ENCODE data around the gene PGAP2.

The PGAP2 gene

GRCh38 chr11:3835751-3836150 lies 27.4 kb downstream of the PGAP2 start:
- ChIA-PET CTCF (interaction anchor here (1.0 to 19.0 kb wide), 9 partner anchors 14 to 237 kb away, joined by 3 to 314 read pairs (median 7); partner anchors contain the start of genes PGAP2, RHOG and STIM1), POLR2A (no interaction called here)
- WGBS (ENCODE audit: insufficient coverage) = 52% methylated on average over 3 of the region's 4 CpGs
- Histone ChIP-seq H3K4me3 (ENCODE audit: control insufficient read depth in 1 of 7, extremely low read depth in 1 of 7, insufficient read depth in 4 of 7, low read depth in 2 of 7, low read length in 6 of 7) (peak overlapping the region in 5 of 7 experiments; percentile 21 to 65 (median 50)), H3K27me3 (replicated peaks in 2 of 5; ENCODE audit: control insufficient read depth in 4 of 5, insufficient read depth in 5 of 5, low read length in 4 of 5) (no peaks in the 10 kb centered on the region), H3K36me3 (ENCODE audit: control insufficient read depth in 4 of 4, insufficient read depth in 4 of 4, low read length in 3 of 4) (peaks cover 0 to 49% (median 1%) of the 10 kb centered on the region in 4 experiments), H3K4me1 (ENCODE audit: control extremely low read depth in 1 of 4, control insufficient read depth in 4 of 4, insufficient read depth in 4 of 4, low read length in 3 of 4) (peaks cover 53 to 93% (median 92%) of the 10 kb centered on the region in 4 experiments), H3K9me3 (ENCODE audit: control extremely low read depth in 1 of 5, control insufficient read depth in 4 of 5, insufficient read depth in 2 of 5, low read depth in 1 of 5, low read length in 4 of 5) (no peaks in the 10 kb centered on the region), H3K27ac (ENCODE audit: insufficient read depth in 1 of 2, low read depth in 1 of 2, low read length in 2 of 2, poor library complexity in 1 of 2, severe bottlenecking in 2 of 2) (peak overlapping the region; percentile 58 to 77)
- DNase-seq = no peak

GRCh38 chr11:3836903-3837302 lies 28.5 kb downstream of the PGAP2 start:
- ChIA-PET POLR2A (interaction anchor here (0.9 kb wide), 1 partner anchor 11 kb away, joined by 4 read pairs; no protein-coding TSS in a partner anchor), CTCF (interaction anchor here (1.1 to 19.0 kb wide), 5 partner anchors 13 to 236 kb away, joined by 4 to 314 read pairs (median 10); partner anchors contain the start of genes RHOG and STIM1)
- Histone ChIP-seq H3K4me3 (ENCODE audit: control insufficient read depth in 1 of 7, extremely low read depth in 1 of 7, insufficient read depth in 4 of 7, low read depth in 2 of 7, low read length in 6 of 7) (peak overlapping the region in 4 of 7 experiments; percentile 23 to 94 (median 88)), H3K9me3 (ENCODE audit: control extremely low read depth in 1 of 5, control insufficient read depth in 4 of 5, insufficient read depth in 2 of 5, low read depth in 1 of 5, low read length in 4 of 5) (no peaks in the 10 kb centered on the region), H3K27me3 (replicated peaks in 2 of 5; ENCODE audit: control insufficient read depth in 4 of 5, insufficient read depth in 5 of 5, low read length in 4 of 5) (no peaks in the 10 kb centered on the region), H3K36me3 (ENCODE audit: control insufficient read depth in 4 of 4, insufficient read depth in 4 of 4, low read length in 3 of 4) (peaks cover 0 to 38% (median 0%) of the 10 kb centered on the region in 4 experiments), H3K4me1 (ENCODE audit: control extremely low read depth in 1 of 4, control insufficient read depth in 4 of 4, insufficient read depth in 4 of 4, low read length in 3 of 4) (peaks cover 48 to 85% (median 84%) of the 10 kb centered on the region in 4 experiments), H3K27ac (ENCODE audit: insufficient read depth in 1 of 2, low read depth in 1 of 2, low read length in 2 of 2, poor library complexity in 1 of 2, severe bottlenecking in 2 of 2) (peak overlapping the region; percentile 46 to 92)
- 30% methylated on average over 2 of the region's 5 CpGs for WGBS (ENCODE audit: insufficient coverage)
- DNase-seq = peak in 1 of 3 donors; percentile 36

DNA sequence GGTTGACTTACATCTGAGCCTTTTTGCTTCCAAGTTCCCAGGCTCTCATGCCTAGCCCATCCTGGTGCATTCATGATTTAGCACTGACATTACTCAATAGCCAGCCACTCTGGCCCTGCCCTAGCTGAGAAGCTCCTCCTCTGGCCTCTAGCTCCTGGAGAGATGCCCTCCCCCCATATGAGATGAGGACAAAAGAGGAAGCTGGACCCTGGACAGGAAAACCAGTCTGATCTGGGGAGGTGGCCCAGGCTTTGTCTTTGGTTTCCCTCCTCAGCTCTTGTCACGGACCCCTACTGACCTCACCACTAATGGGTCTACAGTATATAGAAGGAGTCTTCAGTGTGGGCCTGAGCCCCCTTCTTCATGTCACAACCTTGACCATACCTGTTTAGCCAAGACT lies 29.4 kb downstream of the PGAP2 start:
- peaks cover 0 to 30% (median 0%) of the 10 kb centered on the region in 4 experiments for H3K36me3 ChIP-seq (ENCODE audit: control insufficient read depth in 4 of 4, insufficient read depth in 4 of 4, low read length in 3 of 4)
- WGBS (ENCODE audit: insufficient coverage) = no CpG with 5 or more reads among the region's 1 CpG
- H3K27me3 ChIP-seq (replicated peaks in 2 of 5; ENCODE audit: control insufficient read depth in 4 of 5, insufficient read depth in 5 of 5, low read length in 4 of 5) = no peaks in the 10 kb centered on the region
- CTCF ChIA-PET = interaction anchor here (0.9 to 24.5 kb wide), 8 partner anchors 1 to 246 kb away, joined by 3 to 423 read pairs (median 138); partner anchors contain the start of genes RHOG and STIM1
- no peaks in the 10 kb centered on the region for H3K9me3 ChIP-seq (ENCODE audit: control extremely low read depth in 1 of 5, control insufficient read depth in 4 of 5, insufficient read depth in 2 of 5, low read depth in 1 of 5, low read length in 4 of 5)
- peak; percentile 43 to 77 (median 76) for DNase-seq
- H3K4me3 ChIP-seq (ENCODE audit: control insufficient read depth in 1 of 7, extremely low read depth in 1 of 7, insufficient read depth in 4 of 7, low read depth in 2 of 7, low read length in 6 of 7) = peak overlapping the region in 6 of 7 experiments; percentile 85 to 94 (median 89)
- POLR2A ChIA-PET = interaction anchor here (0.6 to 4.2 kb wide), 3 partner anchors 11 to 17 kb away, joined by 3 to 24 read pairs (median 4); partner anchors contain the start of gene STIM1
- peak overlapping the region; percentile 65 to 92 for H3K27ac ChIP-seq (ENCODE audit: insufficient read depth in 1 of 2, low read depth in 1 of 2, low read length in 2 of 2, poor library complexity in 1 of 2, severe bottlenecking in 2 of 2)
- H3K4me1 ChIP-seq (ENCODE audit: control extremely low read depth in 1 of 4, control insufficient read depth in 4 of 4, insufficient read depth in 4 of 4, low read length in 3 of 4) = peaks cover 46 to 80% (median 79%) of the 10 kb centered on the region in 4 experiments

DNA sequence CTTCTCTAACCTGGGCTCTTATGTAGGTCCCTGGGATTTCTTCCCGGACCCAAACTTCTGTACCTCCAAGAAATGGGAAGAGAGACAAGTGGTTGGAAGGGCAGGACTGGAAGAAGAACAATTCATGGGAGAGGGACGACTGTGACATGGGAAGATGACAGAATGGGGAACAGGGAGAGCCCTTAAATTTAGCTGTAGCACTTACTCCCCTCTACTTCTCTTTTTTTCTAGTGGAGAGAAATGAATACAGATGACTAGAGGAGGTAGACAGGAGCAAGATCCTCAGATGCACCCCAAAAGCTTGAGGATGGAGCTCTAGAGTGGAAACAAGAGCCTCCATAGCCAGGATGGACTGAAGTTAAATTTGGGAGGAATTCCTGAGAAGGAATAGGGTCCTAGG lies 30.1 kb downstream of the PGAP2 start:
- ChIA-PET POLR2A (interaction anchor here (0.6 to 4.2 kb wide), 3 partner anchors 12 to 253 kb away, joined by 3 to 24 read pairs (median 3); partner anchors contain the start of gene STIM1), CTCF (interaction anchor here (0.9 to 24.5 kb wide), 8 partner anchors 1 to 245 kb away, joined by 3 to 423 read pairs (median 138); partner anchors contain the start of genes RHOG and STIM1)
- Histone ChIP-seq H3K4me3 (ENCODE audit: control insufficient read depth in 1 of 7, extremely low read depth in 1 of 7, insufficient read depth in 4 of 7, low read depth in 2 of 7, low read length in 6 of 7) (peak overlapping the region in 6 of 7 experiments; percentile 85 to 94 (median 89)), H3K27ac (ENCODE audit: insufficient read depth in 1 of 2, low read depth in 1 of 2, low read length in 2 of 2, poor library complexity in 1 of 2, severe bottlenecking in 2 of 2) (peak overlapping the region; percentile 65 to 92), H3K36me3 (ENCODE audit: control insufficient read depth in 4 of 4, insufficient read depth in 4 of 4, low read length in 3 of 4) (peaks cover 0 to 23% (median 0%) of the 10 kb centered on the region in 4 experiments), H3K9me3 (ENCODE audit: control extremely low read depth in 1 of 5, control insufficient read depth in 4 of 5, insufficient read depth in 2 of 5, low read depth in 1 of 5, low read length in 4 of 5) (no peaks in the 10 kb centered on the region), H3K27me3 (replicated peaks in 2 of 5; ENCODE audit: control insufficient read depth in 4 of 5, insufficient read depth in 5 of 5, low read length in 4 of 5) (no peaks in the 10 kb centered on the region), H3K4me1 (ENCODE audit: control extremely low read depth in 1 of 4, control insufficient read depth in 4 of 4, insufficient read depth in 4 of 4, low read length in 3 of 4) (peaks cover 41 to 74% (median 72%) of the 10 kb centered on the region in 4 experiments)
- peak in 1 of 3 donors; percentile 47 for DNase-seq
- no CpG with 5 or more reads among the region's 2 CpGs for WGBS (ENCODE audit: insufficient coverage)

- Histone ChIP-seq H3K4me1 (ENCODE audit: control extremely low read depth in 1 of 4, control insufficient read depth in 4 of 4, insufficient read depth in 4 of 4, low read length in 3 of 4) (peaks cover 28 to 56% (median 55%) of the 10 kb centered on the region in 4 experiments), H3K9me3 (ENCODE audit: control extremely low read depth in 1 of 5, control insufficient read depth in 4 of 5, insufficient read depth in 2 of 5, low read depth in 1 of 5, low read length in 4 of 5) (no peaks in the 10 kb centered on the region), H3K4me3 (ENCODE audit: control insufficient read depth in 1 of 7, extremely low read depth in 1 of 7, insufficient read depth in 4 of 7, low read depth in 2 of 7, low read length in 6 of 7) (peak overlapping the region; percentile 81 to 94 (median 89)), H3K36me3 (ENCODE audit: control insufficient read depth in 4 of 4, insufficient read depth in 4 of 4, low read length in 3 of 4) (peaks cover 0 to 8% (median 0%) of the 10 kb centered on the region in 4 experiments), H3K27me3 (replicated peaks in 2 of 5; ENCODE audit: control insufficient read depth in 4 of 5, insufficient read depth in 5 of 5, low read length in 4 of 5) (no peaks in the 10 kb centered on the region), H3K27ac (ENCODE audit: insufficient read depth in 1 of 2, low read depth in 1 of 2, low read length in 2 of 2, poor library complexity in 1 of 2, severe bottlenecking in 2 of 2) (peak overlapping the region; percentile 88 to 92)
- WGBS (ENCODE audit: insufficient coverage) = 0% methylated on average over 37 of the region's 46 CpGs
- ChIA-PET POLR2A (interaction anchor here (0.5 to 4.2 kb wide), 6 partner anchors 10 to 227 kb away, joined by 3 to 24 read pairs (median 7); partner anchors contain the start of genes NUP98 and STIM1), CTCF (interaction anchor here (0.6 to 24.5 kb wide), 12 partner anchors 3 to 231 kb away, joined by 3 to 423 read pairs (median 4); partner anchors contain the start of genes PGAP2, RHOG and STIM1)
- peak in 2 of 3 donors; percentile 54 to 63 for DNase-seq
Observed at GRCh38 chr11:3840004-3840869, 31.9 kb downstream of the PGAP2 start.

DNA sequence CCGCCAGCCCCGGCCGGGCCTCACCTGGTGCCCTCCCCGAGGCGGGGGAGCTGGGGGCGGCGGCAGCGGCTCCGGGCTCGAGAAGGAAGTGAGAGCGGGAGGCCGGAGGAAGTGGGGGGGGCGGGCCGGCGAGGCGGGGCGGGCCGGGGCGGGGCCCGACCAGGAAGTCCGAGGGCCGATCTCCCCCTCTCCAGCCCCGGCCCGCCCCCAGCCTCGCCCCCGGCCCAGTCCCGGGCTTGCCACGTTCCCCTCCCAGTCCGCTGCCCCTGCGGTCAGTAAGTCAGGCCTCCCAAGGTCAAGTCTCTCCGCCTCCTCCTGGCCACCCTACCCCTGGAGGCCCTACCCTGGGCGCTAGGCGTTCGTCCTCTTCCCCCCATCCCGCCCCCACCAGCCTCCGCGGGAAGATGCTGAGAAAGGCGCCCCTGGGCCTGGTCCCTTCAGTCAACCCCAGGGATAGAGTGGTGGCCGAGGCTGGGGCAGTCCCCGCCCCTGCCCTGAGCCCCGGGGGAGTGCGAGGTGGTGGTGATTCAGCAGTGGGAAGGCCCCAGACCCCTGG lies 32.6 kb downstream of the PGAP2 start, which contains the start of gene RHOG:
RHOG (minus strand) TSS at position 90 of the 556 bp plus-strand sequence. CDS start 12,821 bp downstream, outside the sequence.
- Histone ChIP-seq H3K36me3 (ENCODE audit: control insufficient read depth in 4 of 4, insufficient read depth in 4 of 4, low read length in 3 of 4) (peaks cover 0 to 4% (median 0%) of the 10 kb centered on the region in 4 experiments), H3K27me3 (replicated peaks in 2 of 5; ENCODE audit: control insufficient read depth in 4 of 5, insufficient read depth in 5 of 5, low read length in 4 of 5) (no peaks in the 10 kb centered on the region), H3K9me3 (ENCODE audit: control extremely low read depth in 1 of 5, control insufficient read depth in 4 of 5, insufficient read depth in 2 of 5, low read depth in 1 of 5, low read length in 4 of 5) (no peaks in the 10 kb centered on the region), H3K4me3 (ENCODE audit: control insufficient read depth in 1 of 7, extremely low read depth in 1 of 7, insufficient read depth in 4 of 7, low read depth in 2 of 7, low read length in 6 of 7) (peak within 1 kb of the TSS; percentile 81 to 94 (median 89)), H3K27ac (ENCODE audit: insufficient read depth in 1 of 2, low read depth in 1 of 2, low read length in 2 of 2, poor library complexity in 1 of 2, severe bottlenecking in 2 of 2) (peak within 1 kb of the TSS; percentile 88 to 92), H3K4me1 (ENCODE audit: control extremely low read depth in 1 of 4, control insufficient read depth in 4 of 4, insufficient read depth in 4 of 4, low read length in 3 of 4) (peaks cover 20 to 49% (median 49%) of the 10 kb centered on the region in 4 experiments)
- POLR2A ChIA-PET = interaction anchor here (0.8 to 4.2 kb wide), 8 partner anchors 9 to 226 kb away, joined by 3 to 24 read pairs (median 4); partner anchors contain the start of genes NUP98 and STIM1
- CTCF ChIA-PET = interaction anchor here (0.6 to 24.5 kb wide), 25 partner anchors 4 to 241 kb away, joined by 3 to 423 read pairs (median 3); partner anchors contain the start of genes PGAP2, RHOG and STIM1
- 0% methylated on average over 9 of the region's 42 CpGs for WGBS (ENCODE audit: insufficient coverage)
- peak in 1 of 3 donors; percentile 59 for DNase-seq

Measured in common myeloid progenitor, CD34-positive (primary cell).